HG02943 (cell line): ENCODE results near the gene CDK5.

Experiments used
- ATAC-seq: cut with Tn5 transposase; IDR thresholded peaks from one replicate; pipeline ENCODE4 v1.9.1; 2021; ENCODE audit warnings: mild to moderate bottlenecking, low read depth, moderate library complexity; ENCODE audit not compliant: unreplicated experiment

Gene CDK5

GRCh38 chr7:151006590-151007300 is 51.0 kb downstream of the CDK5 start:
- ATAC-seq, result no peak

GRCh38 chr7:151005566-151005965 is 52.1 kb downstream of the CDK5 start:
- no peak for ATAC-seq
